Fibroblast of lung (primary cell): ENCODE results near the gene TMEM30A.

Source experiments
- EZH2 ChIP-seq: IDR thresholded peaks from 2 replicates; pipeline ENCODE4 v1.5.1; 2012; ENCODE audit warnings: low read length, control low read depth, mild to moderate bottlenecking; ENCODE audit errors: missing control alignments
- TF ChIP-seq, protein P1 (sequence below), 2 donors: IDR thresholded peaks in 1 of 2; conservative IDR thresholded peaks in 1 of 2; 1 replicate in 1 of 2; 2 replicates in 1 of 2; pipeline ENCODE4 v1.5.1; 2011 to 2012; ENCODE audit warnings: low read length in 2 of 2, control low read depth in 1 of 2, inconsistent platforms in 1 of 2, low read depth in 1 of 2, mild to moderate bottlenecking in 1 of 2

DNA sequence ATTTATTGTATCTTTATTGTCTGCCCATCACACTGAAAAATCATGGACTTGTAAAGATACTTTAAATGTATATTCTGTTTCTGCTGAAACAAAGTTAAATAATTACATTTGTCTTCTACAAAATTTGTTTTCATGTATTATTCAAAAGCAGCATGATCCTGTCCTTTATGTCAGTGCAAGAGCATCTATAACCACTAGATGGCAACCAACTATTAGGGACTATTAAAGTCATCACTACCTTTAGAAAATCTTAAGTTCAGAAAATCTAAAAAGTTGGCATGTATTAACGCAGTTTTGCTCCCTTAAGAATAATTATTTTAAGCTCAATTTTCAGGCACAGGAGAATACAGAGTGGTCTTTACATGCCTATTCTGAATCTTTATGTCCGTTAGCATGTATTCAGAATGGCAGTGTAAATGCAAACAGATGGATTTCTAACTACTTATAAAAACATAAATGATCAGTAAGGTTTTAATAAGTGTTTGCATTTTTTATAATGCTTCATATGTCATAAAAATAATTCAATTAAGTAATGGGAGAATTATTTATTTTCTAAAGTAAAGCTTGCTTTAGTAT is 17.8 kb downstream of the TMEM30A start:
- no peak for TF ChIP-seq EZH2
- TF ChIP-seq, protein P1, sequence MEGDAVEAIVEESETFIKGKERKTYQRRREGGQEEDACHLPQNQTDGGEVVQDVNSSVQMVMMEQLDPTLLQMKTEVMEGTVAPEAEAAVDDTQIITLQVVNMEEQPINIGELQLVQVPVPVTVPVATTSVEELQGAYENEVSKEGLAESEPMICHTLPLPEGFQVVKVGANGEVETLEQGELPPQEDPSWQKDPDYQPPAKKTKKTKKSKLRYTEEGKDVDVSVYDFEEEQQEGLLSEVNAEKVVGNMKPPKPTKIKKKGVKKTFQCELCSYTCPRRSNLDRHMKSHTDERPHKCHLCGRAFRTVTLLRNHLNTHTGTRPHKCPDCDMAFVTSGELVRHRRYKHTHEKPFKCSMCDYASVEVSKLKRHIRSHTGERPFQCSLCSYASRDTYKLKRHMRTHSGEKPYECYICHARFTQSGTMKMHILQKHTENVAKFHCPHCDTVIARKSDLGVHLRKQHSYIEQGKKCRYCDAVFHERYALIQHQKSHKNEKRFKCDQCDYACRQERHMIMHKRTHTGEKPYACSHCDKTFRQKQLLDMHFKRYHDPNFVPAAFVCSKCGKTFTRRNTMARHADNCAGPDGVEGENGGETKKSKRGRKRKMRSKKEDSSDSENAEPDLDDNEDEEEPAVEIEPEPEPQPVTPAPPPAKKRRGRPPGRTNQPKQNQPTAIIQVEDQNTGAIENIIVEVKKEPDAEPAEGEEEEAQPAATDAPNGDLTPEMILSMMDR (conservative IDR thresholded peaks at IDR 0.05 in 1 of 2, IDR thresholded peaks at IDR 0.05 in 1 of 2; ENCODE audit: low read depth in 1 of 2, low read length in 2 of 2), result peak; percentile 47 to 79
